MG63 (cell line): Measurements from ENCODE around the gene HOXB6. TPM values are rescaled to one million over a fixed set of nuclear protein-coding genes. Genes with fewer than 3 reads are reported as not detected.

Source experiments
- DNase-seq: peaks from one replicate; pipeline ENCODE4 v3.0.0-alpha.2; 2020
- H3K27me3 ChIP-seq: fragments of 250-450 bp; sonication (Bioruptor Pico); 2 replicates; pipeline ENCODE4 v1.5.1; 2020; ENCODE audit warnings: mild to moderate bottlenecking, moderate library complexity
- H3K36me3 ChIP-seq: fragments of 250-450 bp; sonication (Bioruptor Pico); 2 replicates; pipeline ENCODE4 v1.5.1; 2020; ENCODE audit warnings: mild to moderate bottlenecking, moderate library complexity
- H3K4me3 ChIP-seq: fragments of 250-450 bp; sonication (Bioruptor Pico); 2 replicates; pipeline ENCODE4 v1.5.1; 2020; ENCODE audit warnings: mild to moderate bottlenecking, moderate library complexity
- H3K9me3 ChIP-seq: fragments of 250-450 bp; sonication (Bioruptor Pico); 2 replicates; pipeline ENCODE4 v1.5.1; 2020; ENCODE audit warnings: mild to moderate bottlenecking, moderate library complexity
- total RNA-seq: library from RNA; depleted of rRNA; stranded (reverse); fragments of >200 nt; shearing (Covaris generic); gene quantifications from 2 replicates; pipeline ENCODE4 v1.2.3, GENCODE V29; 2014; ENCODE audit warnings: low replicate concordance

HOXB6 gene
- total RNA-seq, 1 experiment from 2014 or later = 7.0 TPM

- Histone ChIP-seq H3K27me3 (peaks cover 5% of the 10 kb centered on the region), H3K4me3 (no peak overlapping the region; the same call in 1 of the 2 replicates), H3K36me3 (no peaks in the 10 kb centered on the region), H3K9me3 (no peaks in the 10 kb centered on the region)
- DNase-seq = no peak
Observed at GRCh38 chr17:48615963-48616716, 11.4 kb upstream of the HOXB6 start.

GRCh38 chr17:48615047-48615962 is 10.5 kb upstream of the HOXB6 start, which contains the start of gene HOXB8:
TSS of gene HOXB8 (minus strand) at chr17:48615292. CDS start at chr17:48614704, 588 bp downstream.
- Histone ChIP-seq H3K4me3 (peak within 1 kb of the TSS; percentile 62), H3K27me3 (peaks cover 5% of the 10 kb centered on the region), H3K36me3 (no peaks in the 10 kb centered on the region), H3K9me3 (no peaks in the 10 kb centered on the region)
- peak; percentile 71 for DNase-seq

- DNase-seq = peak; percentile 57
- Histone ChIP-seq H3K9me3 (no peaks in the 10 kb centered on the region), H3K27me3 (peaks cover 5% of the 10 kb centered on the region), H3K36me3 (no peaks in the 10 kb centered on the region), H3K4me3 (peak overlapping the region; percentile 62)
Observed at GRCh38 chr17:48613862-48614694, 9.3 kb upstream of the HOXB6 start.

GRCh38 chr17:48612854-48613691 is 8.3 kb upstream of the HOXB6 start:
- Histone ChIP-seq H3K27me3 (peaks cover 4% of the 10 kb centered on the region), H3K4me3 (peak overlapping the region; percentile 62), H3K36me3 (no peaks in the 10 kb centered on the region), H3K9me3 (no peaks in the 10 kb centered on the region)
- DNase-seq = peak; percentile 64

- no peaks in the 10 kb centered on the region for H3K9me3 ChIP-seq
- H3K27me3 ChIP-seq = no peaks in the 10 kb centered on the region
- H3K36me3 ChIP-seq = no peaks in the 10 kb centered on the region
- H3K4me3 ChIP-seq = peak overlapping the region; percentile 62
- DNase-seq = peak; percentile 70
Observed at GRCh38 chr17:48612456-48612853, 7.7 kb upstream of the HOXB6 start.

GRCh38 chr17:48611681-48612455 is 7.1 kb upstream of the HOXB6 start:
- DNase-seq = peak; percentile 72
- H3K9me3 ChIP-seq = no peaks in the 10 kb centered on the region
- no peaks in the 10 kb centered on the region for H3K36me3 ChIP-seq
- peak overlapping the region; percentile 62 for H3K4me3 ChIP-seq
- no peaks in the 10 kb centered on the region for H3K27me3 ChIP-seq

GRCh38 chr17:48611213-48611612 is 6.4 kb upstream of the HOXB6 start:
- peak; percentile 49 for DNase-seq
- Histone ChIP-seq H3K9me3 (no peaks in the 10 kb centered on the region), H3K4me3 (peak overlapping the region; percentile 62), H3K36me3 (no peaks in the 10 kb centered on the region), H3K27me3 (no peaks in the 10 kb centered on the region)

- Histone ChIP-seq H3K36me3 (no peaks in the 10 kb centered on the region), H3K9me3 (no peaks in the 10 kb centered on the region), H3K27me3 (no peaks in the 10 kb centered on the region), H3K4me3 (peak within 1 kb of the TSS; percentile 62)
- DNase-seq = peak; percentile 82
Observed at GRCh38 chr17:48610282-48611211, 5.8 kb upstream of the HOXB6 start, which contains the start of gene HOXB7. TSS of gene HOXB7 (minus strand) at chr17:48611017. CDS start at chr17:48610918, 99 bp downstream.

- H3K36me3 ChIP-seq = no peaks in the 10 kb centered on the region
- H3K9me3 ChIP-seq = no peaks in the 10 kb centered on the region
- H3K4me3 ChIP-seq = peak overlapping the region; percentile 62
- H3K27me3 ChIP-seq = no peaks in the 10 kb centered on the region
- DNase-seq = no peak
Observed at GRCh38 chr17:48609759-48610281, 5.0 kb upstream of the HOXB6 start.

- no peak for DNase-seq
- Histone ChIP-seq H3K9me3 (no peaks in the 10 kb centered on the region), H3K27me3 (no peaks in the 10 kb centered on the region), H3K36me3 (no peaks in the 10 kb centered on the region), H3K4me3 (no peak overlapping the region)
Observed at GRCh38 chr17:48609033-48609432, 4.2 kb upstream of the HOXB6 start.

- Histone ChIP-seq H3K9me3 (no peaks in the 10 kb centered on the region), H3K36me3 (peaks cover 3% of the 10 kb centered on the region; the same call in 1 of the 2 replicates), H3K27me3 (no peaks in the 10 kb centered on the region), H3K4me3 (no peak overlapping the region)
- DNase-seq = no peak
Observed at GRCh38 chr17:48608494-48608834, 3.7 kb upstream of the HOXB6 start.

GRCh38 chr17:48606892-48607614 is 2.3 kb upstream of the HOXB6 start:
- H3K36me3 ChIP-seq = peaks cover 7% of the 10 kb centered on the region
- no peaks in the 10 kb centered on the region for H3K27me3 ChIP-seq
- H3K4me3 ChIP-seq = no peak overlapping the region
- DNase-seq = no peak
- no peaks in the 10 kb centered on the region for H3K9me3 ChIP-seq
